HS-5 (cell line): ENCODE results near the gene PLCD1.
A peak's percentile ranks its signal among the peaks of the same experiment; 100 is the strongest.
"Not testable (repeated sequence)": the region's sequence is repeated elsewhere in the genome, so short reads cannot be mapped to it uniquely, and the experiment has no call there.

Experiments used
- DNase-seq: peaks from one replicate; pipeline ENCODE4 v3.0.0-alpha.2; 2012; ENCODE audit warnings: low read depth

PLCD1 gene

GRCh38 chr3:38036906-38037305 lies 7.5 kb upstream of the PLCD1 start:
- no peak for DNase-seq

DNA sequence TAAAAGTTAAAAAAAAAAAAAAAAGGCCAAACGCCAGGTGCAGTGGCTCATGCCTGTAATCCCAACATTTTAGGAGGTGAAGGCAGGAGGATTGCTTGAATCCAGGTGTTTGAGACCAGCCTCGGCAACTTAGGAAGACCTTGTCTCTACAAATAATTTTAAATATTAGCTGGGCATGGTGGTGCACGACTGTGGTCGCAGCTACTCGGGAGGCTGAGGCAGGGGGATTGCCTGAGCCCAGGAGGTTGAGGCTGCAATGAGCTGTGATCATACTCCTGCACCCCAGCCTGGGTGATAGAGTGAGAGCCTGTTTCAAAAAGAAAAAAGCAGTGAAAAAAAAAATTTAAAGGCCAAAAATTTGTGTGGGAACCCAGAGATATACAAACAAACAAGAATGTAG lies 6.8 kb upstream of the PLCD1 start:
- no peak for DNase-seq

- not testable (repeated sequence) for DNase-seq
Measured at GRCh38 chr3:38034335-38034734, 4.9 kb upstream of the PLCD1 start.

DNA sequence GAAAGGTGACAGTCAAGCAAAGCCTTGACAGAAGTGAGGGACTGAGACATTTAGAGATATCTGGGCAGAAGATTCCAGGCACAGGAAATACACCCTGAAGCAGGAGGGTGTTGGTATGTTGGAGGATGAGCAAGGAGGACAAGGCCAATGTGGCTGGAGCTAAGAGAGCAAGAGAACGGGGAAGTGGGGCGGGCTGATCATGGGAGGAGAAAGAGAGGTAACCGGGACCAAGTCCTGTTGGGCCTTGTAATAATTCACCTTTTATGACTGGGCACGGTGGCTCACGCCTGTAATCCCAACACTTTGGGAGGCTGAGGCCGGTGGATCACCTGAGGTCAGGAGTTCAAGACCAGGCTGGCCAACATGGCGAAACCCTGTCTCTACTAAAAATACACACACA lies 4.1 kb upstream of the PLCD1 start:
- DNase-seq: not testable (repeated sequence)

DNA sequence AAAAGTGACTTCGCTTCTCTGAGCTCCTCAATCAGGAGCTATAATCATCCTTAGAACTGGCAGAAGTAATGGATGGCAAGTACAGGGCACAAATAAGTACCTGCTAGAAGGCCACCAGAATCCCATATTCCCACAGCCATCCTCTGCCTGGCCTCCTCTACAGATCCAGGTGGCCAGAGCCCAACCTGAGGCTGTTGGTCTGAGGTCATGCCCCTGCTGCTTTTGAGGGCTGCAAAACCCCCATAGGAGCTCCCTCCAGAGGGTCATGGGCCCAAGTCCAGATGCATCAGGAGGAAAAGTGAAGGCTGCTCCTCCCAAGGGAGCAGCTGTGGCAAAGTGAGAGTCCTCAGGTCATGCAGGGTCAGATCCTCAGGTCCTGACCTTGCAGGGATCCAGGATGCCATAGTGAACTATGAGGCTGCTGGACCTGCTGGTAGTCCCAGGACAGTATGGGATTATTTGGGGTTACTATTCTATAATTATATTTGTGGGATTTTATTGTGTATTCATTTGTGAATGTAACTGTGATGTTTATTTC lies 3.0 kb upstream of the PLCD1 start:
- no peak for DNase-seq

DNA sequence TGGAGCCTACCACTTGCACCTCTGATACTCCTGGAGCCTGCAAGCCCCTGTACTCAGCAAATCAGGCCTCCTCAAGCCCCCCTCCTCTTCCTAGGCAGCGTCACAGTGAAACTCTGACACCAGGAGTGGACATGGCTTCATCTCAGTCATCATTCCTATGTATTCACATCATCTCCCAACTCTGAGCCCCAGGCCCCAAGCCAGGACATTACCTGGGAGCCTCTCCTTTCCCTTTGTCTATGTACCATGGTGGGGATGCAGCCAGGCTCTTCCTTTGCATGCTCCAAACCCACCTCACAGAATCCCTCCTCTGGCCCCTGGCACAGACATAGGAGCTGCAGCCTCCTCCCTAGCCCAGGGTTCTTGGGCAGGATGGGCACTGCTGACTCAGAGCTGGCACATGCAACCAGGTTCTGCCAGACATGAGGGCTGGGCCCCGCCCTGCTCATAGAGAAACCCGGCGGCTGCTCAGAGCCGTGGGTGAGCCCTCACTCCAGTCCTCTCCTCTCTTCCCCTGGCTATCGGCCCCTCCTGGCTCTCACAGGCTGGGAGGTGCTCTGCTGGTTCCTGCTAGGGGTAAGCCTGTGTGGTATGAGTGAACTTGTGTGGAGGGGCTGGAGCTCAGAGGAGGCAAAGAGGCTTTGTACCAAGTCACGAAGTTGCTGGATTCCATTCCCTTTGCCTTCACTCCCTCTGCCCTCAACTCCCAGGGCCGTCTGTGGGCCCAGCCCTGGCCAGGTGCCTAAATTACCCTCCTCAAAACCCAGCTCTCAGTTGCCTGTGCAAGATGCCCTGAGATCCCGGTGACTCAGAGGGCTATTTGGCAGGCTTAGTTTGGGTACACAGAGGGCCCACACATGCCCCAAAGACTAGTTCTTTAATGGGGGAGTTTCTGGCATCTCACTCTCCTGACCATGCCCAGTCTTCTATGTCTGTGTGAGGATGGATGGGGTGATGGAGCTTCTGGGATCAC lies 1.9 kb upstream of the PLCD1 start:
- DNase-seq: peak; percentile 40

DNA sequence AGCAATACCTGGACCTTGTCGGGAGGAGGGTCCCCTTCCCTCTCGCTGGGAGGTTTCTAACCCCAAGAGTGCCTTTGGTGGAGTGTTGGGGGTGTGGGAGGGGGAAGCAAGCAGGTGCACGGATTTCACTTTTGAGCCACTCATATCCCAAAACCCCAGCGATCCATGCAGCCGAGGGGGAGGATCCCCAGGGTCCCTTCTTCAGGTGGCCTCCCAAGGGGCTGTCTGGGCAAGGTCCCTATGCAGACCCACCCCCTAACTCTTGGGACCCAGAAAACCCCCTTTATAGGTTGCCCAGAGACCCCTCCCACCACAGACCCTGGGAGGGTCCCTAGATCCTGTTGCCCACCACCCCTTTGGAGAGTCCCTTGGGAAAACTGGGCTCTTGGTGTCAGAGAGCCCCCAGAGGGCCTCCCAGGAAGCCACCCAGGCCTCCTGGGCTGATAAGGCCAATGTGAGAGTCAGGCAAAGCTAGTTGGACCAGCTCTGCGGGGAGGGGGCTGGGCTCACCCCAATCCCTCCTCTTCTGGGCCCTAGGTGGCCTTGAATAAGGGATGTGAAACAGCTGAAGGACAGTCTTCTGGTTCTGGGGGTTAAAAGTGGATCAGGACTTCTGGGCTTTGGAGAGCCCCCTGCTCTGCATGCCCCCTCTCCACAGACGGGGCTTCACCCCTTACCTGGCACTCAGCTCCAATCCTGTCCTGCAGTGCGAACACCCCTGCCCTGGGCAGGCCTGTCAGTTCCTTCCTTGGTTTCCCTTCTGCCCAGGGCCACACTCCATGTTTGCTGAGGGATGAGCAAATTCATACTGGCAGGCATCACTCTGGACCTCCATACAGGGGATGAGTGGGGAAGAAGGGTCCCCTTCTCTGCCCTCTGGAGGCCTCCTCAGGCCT lies 932 bp upstream of the PLCD1 start:
- DNase-seq: no peak

DNA sequence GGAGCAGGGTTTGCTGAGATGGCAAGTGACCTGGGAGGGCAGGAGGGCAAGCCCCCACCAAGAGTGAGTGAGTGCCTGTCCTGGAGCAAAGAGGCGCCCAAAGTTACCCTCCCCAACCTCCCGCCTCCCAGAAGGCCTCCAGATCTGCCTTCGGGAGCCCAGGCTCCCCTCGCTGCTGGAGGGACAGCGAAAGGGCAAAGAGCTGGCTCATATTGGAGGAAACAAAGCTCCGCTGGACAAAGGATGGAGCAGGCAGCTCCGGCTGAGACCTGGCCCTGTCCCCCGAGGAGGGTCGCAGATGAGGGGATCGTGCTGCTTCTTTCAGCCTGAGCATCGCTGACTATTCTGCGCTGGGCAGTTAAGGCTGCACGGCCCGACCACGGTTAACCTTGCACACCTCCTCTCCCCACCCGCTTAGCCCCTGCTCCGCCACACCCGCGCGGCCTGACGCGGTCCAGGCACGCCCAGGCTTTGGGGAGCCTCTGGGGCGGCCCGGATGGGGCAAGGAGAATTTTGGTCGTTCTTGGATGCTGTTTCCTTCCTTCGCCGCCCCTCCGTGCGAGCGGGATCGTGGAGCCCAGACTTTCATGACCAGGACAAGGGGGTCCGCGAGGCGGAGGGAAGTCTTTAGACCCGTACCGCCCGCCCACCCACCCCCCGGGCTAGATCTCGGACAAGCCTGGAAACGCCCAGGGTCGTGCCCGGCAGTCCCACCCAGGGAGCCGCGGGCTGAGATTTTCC lies 651 bp downstream of the PLCD1 start:
- DNase-seq: no peak

DNA sequence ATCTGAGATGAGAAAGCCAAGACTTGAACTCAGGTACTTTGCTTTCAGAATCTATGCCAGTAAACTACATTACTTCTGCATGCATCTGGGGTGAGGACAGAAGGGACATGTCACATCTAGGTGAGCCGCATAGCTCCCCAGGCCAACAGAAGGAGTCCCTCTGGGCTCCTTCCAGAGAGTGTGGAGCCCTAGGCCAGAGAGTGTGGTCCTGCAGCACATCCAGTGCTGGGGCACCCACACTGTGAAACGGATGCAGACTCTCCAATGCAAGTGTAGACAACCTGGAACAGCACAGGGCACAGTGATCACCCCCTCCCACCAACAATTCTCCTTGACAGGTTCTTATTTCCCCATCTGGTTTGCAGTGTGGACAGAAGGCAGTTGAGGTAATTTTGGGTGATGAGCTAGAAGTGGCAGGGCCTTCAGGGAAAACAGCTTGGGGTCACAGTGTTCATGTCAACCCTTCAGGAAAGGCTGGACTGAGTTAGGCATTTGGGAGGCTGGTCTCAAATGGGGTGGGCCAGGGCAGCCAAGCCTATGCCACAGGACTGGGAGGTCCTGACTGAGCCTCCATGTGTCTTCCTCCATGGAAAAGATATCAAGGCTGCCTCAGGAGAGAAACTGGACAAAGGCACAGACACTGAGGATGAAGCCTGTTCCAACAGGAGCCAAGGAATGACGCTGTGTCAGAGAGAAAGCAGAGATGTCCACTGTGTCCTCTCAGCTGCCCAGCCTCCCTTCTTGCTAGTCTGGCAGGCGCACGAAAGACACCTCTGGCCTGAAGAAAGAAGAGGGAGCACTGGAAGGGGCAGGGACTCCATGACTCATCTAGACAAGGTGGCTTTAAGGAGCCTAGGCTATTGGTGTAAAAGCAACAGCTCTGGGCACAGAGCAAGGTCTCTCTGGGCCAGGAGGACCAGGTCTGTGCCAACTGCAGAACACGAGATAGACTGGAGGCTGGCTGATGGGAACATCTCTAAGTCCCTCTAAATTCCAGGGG lies 1.7 kb downstream of the PLCD1 start:
- DNase-seq: no peak

- no peak for DNase-seq
Measured at GRCh38 chr3:38026856-38027255, 2.6 kb downstream of the PLCD1 start.

- DNase-seq: no peak
Measured at GRCh38 chr3:38022896-38023709, 6.3 kb downstream of the PLCD1 start.

DNA sequence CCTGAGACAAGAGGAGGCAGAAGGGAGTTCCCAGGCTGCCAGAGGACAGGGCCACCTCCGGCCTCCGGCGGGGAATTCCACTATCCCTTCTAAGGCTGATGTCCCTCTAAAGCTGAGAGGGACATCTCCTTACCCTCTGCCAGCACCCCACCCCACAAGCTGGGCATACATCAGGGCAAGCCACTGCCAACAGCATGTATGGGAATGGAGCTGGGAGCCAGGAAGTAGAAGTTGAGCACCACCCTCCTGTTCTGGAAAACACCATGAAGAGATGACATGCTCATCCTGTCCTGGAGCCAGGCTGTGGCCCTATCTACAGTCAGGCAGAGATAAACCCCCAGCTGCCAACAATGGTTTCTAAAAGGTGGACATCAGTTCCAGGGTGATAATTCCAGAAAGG lies 7.1 kb downstream of the PLCD1 start:
- DNase-seq: no peak

GRCh38 chr3:38021196-38021595 lies 8.2 kb downstream of the PLCD1 start:
- no peak for DNase-seq

DNA sequence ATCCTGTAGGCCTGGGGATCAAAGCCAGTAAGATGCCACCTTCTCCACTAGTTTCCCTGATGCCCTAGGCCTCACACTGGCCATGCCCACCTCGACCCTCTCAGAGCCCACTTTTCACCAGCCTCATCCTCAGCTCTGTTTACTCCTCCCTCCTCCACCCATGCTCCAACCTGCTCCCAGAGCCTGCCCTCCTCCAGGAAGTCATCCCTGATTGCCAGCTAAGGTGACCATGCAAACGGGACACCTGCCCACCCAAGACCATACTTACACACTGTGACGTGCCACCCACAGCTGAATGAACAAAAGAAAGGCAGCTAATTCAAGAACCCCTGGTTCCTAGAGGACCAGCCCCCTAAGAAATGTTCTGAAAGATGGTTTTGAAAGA lies 9.1 kb downstream of the PLCD1 start:
- DNase-seq: no peak

DNA sequence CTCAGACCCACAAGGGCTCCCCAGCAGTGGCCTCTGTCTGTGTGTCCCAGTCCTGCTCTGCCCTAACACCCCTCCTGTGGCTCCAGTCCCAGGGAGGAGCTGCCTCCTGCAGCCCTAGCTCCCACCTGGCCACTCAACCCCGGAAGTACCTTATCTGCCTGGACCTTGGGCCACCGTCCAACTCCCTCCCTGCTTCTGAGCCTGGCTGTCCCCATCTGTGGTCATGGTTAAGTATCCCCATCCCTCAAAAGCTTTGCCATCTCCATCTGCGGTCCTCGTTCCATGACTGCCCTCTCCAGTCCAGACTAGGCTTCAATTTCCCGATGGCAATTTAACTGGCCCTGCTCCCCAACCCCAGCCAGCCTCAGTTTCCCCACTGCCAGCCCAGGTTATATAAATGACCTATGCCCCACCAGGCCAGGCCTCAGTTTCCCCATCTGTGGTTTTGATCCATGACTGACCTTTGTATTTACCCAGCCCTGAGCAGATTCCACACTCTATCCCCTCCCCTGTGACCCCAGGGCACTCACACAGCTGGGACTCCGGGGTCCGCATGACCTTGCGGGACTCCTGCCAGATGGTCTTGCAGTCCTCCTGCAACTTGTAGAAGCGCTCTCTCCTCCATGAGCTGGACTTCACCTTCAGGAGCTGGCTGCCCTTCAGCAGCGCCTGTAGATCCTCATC lies 9.6 kb downstream of the PLCD1 start:
- no peak for DNase-seq

GRCh38 chr3:38018296-38019266 lies 10.9 kb downstream of the PLCD1 start:
- DNase-seq: no peak

GRCh38 chr3:38017445-38018295 lies 11.8 kb downstream of the PLCD1 start:
- no peak for DNase-seq
